ENCODE measurements around the gene UTS2.

Gene UTS2

GRCh38 chr1:7852804-7853683 is at the start of gene UTS2:
Gene UTS2 (minus strand): TSS chr1:7853065. CDS start chr1:7853003, 62 bp downstream.
- Histone ChIP-seq H3K4me1 (ENCODE audit: low read length) (no peaks in the 10 kb centered on the region), H3K4me2 (ENCODE audit: low read length) (no peak within 1 kb of the TSS), H3K9ac (ENCODE audit: low read length) (no peak within 1 kb of the TSS), H3K9me3 (ENCODE audit: insufficient read depth, low read length) (no peaks in the 10 kb centered on the region), H3K27me3 (ENCODE audit: low read depth, low read length) (no peaks in the 10 kb centered on the region), H4K20me1 (ENCODE audit: insufficient read depth, low read length) (no peaks in the 10 kb centered on the region), H3K4me3 (ENCODE audit: low read length) (no peak within 1 kb of the TSS), H3K79me2 (ENCODE audit: low read length) (no peaks in the 10 kb centered on the region), H3K36me3 (replicated peaks; ENCODE audit: low read depth, low read length) (no peaks in the 10 kb centered on the region), H3K27ac (ENCODE audit: low read length) (no peak within 1 kb of the TSS), H2AFZ (ENCODE audit: low read depth, low read length) (no peak within 1 kb of the TSS)
- no peak for TF ChIP-seq CTCF (IDR thresholded peaks at IDR 0.05; ENCODE audit: low read depth, low read length)
- no peak for TF ChIP-seq EZH2phosphoT487 (IDR thresholded peaks at IDR 0.05; ENCODE audit: low read depth)

- Histone ChIP-seq H2AFZ (ENCODE audit: low read depth, low read length) (no peak overlapping the region), H3K79me2 (ENCODE audit: low read length) (no peaks in the 10 kb centered on the region)
- TF ChIP-seq EZH2phosphoT487 (IDR thresholded peaks at IDR 0.05; ENCODE audit: low read depth) (no peak), CTCF (IDR thresholded peaks at IDR 0.05; ENCODE audit: low read depth, low read length) (no peak)
Observed at GRCh38 chr1:7899741-7900140, 46.9 kb upstream of the UTS2 start.

GRCh38 chr1:7898962-7899361 is 46.1 kb upstream of the UTS2 start:
- Histone ChIP-seq H3K9ac (ENCODE audit: low read length) (no peak overlapping the region), H3K4me2 (ENCODE audit: low read length) (no peak overlapping the region), H3K4me3 (ENCODE audit: low read length) (no peak overlapping the region), H4K20me1 (ENCODE audit: insufficient read depth, low read length) (no peaks in the 10 kb centered on the region), H3K27me3 (ENCODE audit: low read depth, low read length) (no peaks in the 10 kb centered on the region), H3K9me3 (ENCODE audit: insufficient read depth, low read length) (no peaks in the 10 kb centered on the region), H3K4me1 (ENCODE audit: low read length) (no peaks in the 10 kb centered on the region), H2AFZ (ENCODE audit: low read depth, low read length) (no peak overlapping the region), H3K79me2 (ENCODE audit: low read length) (no peaks in the 10 kb centered on the region), H3K27ac (ENCODE audit: low read length) (no peak overlapping the region), H3K36me3 (replicated peaks; ENCODE audit: low read depth, low read length) (no peaks in the 10 kb centered on the region)
- no peak for TF ChIP-seq EZH2phosphoT487 (IDR thresholded peaks at IDR 0.05; ENCODE audit: low read depth)
- TF ChIP-seq CTCF (IDR thresholded peaks at IDR 0.05; ENCODE audit: low read depth, low read length) = no peak

More at GRCh38 chr1:7899741-7900140, 46.9 kb upstream of the UTS2 start:
- Histone ChIP-seq H3K27ac (ENCODE audit: low read length) (no peak overlapping the region), H3K4me1 (ENCODE audit: low read length) (no peaks in the 10 kb centered on the region), H3K9me3 (ENCODE audit: insufficient read depth, low read length) (no peaks in the 10 kb centered on the region), H4K20me1 (ENCODE audit: insufficient read depth, low read length) (no peaks in the 10 kb centered on the region), H3K36me3 (replicated peaks; ENCODE audit: low read depth, low read length) (no peaks in the 10 kb centered on the region), H3K27me3 (ENCODE audit: low read depth, low read length) (no peaks in the 10 kb centered on the region), H3K4me2 (ENCODE audit: low read length) (no peak overlapping the region), H3K9ac (ENCODE audit: low read length) (no peak overlapping the region), H3K4me3 (ENCODE audit: low read length) (no peak overlapping the region)

GRCh38 chr1:7896994-7897393 is 44.1 kb upstream of the UTS2 start:
- Histone ChIP-seq H4K20me1 (ENCODE audit: insufficient read depth, low read length) (no peaks in the 10 kb centered on the region), H3K4me1 (ENCODE audit: low read length) (no peaks in the 10 kb centered on the region), H3K27ac (ENCODE audit: low read length) (no peak overlapping the region), H3K36me3 (replicated peaks; ENCODE audit: low read depth, low read length) (no peaks in the 10 kb centered on the region), H3K27me3 (ENCODE audit: low read depth, low read length) (no peaks in the 10 kb centered on the region), H3K9me3 (ENCODE audit: insufficient read depth, low read length) (no peaks in the 10 kb centered on the region), H3K9ac (ENCODE audit: low read length) (no peak overlapping the region), H3K4me2 (ENCODE audit: low read length) (no peak overlapping the region), H3K4me3 (ENCODE audit: low read length) (no peak overlapping the region), H2AFZ (ENCODE audit: low read depth, low read length) (no peak overlapping the region), H3K79me2 (ENCODE audit: low read length) (no peaks in the 10 kb centered on the region)
- TF ChIP-seq CTCF (IDR thresholded peaks at IDR 0.05; ENCODE audit: low read depth, low read length) (no peak), EZH2phosphoT487 (IDR thresholded peaks at IDR 0.05; ENCODE audit: low read depth) (no peak)

Data from OCI-LY3 (cell line).